AG08396 (cell line): ENCODE measurements around the gene MLST8.
A peak's percentile ranks its signal among the peaks of the same experiment; 100 is the strongest.

Experiments
- DNase-seq: peaks from one replicate; pipeline ENCODE4 v3.0.0; 2012; ENCODE audit warnings: low spot score, mixed read lengths

Gene MLST8

GRCh38 chr16:2209258-2210008, 4.2 kb downstream of the MLST8 start:
- DNase-seq = no peak

DNA sequence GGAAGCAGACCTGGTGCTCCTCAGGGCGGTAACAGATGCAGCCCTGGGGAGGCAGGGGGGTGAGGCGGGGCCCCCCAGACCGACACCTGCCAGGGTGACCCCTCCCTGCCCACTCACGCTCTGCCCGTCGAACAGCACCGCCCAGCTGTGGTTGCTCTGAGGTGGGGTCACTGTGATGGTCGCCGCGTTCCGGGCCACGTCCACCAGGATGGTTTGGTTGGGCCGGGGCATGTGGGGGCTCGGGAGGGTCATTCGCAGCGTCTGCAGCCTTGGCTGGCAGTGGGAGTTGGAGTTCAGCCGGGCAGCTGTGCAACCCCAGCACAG, 4.7 kb downstream of the MLST8 start:
- DNase-seq = no peak

GRCh38 chr16:2210386-2211365, 5.4 kb downstream of the MLST8 start, which contains the start of gene BRICD5:
TSS of gene BRICD5 (minus strand) at chr16:2210863. CDS start at chr16:2210833, 30 bp downstream.
- DNase-seq = no peak

DNA sequence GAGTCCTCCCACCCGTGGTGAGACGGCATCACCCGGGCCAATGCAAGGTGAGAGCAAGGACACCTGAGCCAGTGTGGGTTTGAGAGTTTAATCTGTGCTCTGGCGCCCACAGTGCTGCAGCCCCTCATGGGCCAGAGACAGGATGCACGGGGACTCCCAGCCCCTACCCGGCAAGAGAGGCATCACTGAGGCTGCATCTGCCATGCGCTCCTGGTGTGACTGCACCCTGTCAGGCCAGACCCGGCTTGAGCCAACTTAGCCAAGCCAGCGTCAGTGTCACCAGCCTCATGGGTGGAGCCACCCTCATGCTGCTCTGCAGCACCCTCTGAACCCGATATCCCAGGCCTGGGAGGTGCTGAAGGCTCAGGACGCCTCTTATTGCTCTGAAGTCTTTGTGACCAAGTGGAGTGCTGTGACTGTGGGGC, 6.7 kb downstream of the MLST8 start:
- DNase-seq = no peak

DNA sequence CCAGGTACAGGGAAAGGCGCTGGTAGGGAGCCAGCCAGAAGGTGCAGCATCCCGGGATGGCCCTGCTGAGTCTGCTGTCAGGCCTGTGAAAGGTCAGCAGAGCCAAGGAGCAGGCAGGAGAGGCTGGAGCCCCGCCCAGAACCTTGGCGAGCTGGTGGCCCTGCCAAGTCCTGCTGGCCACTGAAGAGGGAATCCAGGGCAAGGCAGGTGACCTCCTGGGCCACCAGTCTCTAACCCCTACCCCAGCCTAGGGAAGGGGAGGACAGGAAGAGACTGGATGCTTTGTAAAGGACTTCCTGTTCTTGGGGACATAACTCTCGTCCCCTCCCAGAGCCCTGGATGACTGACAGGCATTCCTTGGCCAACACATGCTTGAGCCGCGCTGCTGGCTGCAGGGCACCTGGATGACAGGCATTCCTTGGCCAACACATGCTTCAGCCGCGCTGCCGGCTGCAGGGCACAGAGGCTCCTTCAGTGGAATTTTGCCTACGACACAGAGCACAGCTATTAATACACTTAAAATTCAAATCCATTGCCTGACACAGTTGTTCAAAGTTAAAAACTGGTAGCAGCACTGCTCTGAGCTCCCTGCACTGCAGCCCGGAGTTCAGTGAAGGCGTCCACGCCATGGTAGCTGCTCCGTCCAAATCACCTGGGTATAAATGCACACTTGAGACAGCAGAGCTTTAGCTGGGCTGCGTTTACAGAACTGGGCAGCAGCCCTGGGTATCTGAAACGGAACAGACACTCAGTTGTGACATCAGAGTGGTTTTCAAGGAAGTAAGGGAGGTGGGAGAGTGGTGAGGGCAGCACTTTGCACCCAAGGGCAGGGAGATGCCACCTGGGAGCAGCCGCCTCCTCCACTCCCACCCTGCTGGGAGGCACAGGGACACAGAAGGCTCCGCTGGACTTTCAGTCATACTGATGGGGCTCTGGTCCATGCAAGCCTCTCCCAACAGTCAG, 7.4 kb downstream of the MLST8 start:
- no peak for DNase-seq

- DNase-seq = no peak
These were observed 8.8 kb downstream of the MLST8 start for GRCh38 chr16:2213817-2214718.

DNA sequence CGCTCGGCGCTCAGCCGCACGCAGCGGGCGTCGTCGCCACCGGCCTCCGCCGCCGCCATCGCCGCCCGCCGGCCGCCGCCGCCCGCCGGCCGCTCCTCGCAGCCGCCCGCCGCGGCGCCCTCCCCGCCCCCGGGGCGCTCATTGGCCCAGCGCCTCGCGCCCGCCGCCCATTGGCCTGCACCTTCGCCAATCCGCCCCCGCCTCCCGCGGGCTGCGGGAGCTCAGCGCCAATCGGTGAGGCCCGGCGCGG, 9.4 kb downstream of the MLST8 start, which contains the start of gene PGP:
Gene PGP (minus strand): TSS at position 122 of the 250 bp plus-strand sequence. CDS start 63 bp downstream, at position 59.
- no peak for DNase-seq

GRCh38 chr16:2216330-2216729, 11.1 kb downstream of the MLST8 start:
- DNase-seq = no peak

- peak; percentile 100 for DNase-seq
These were observed 18.1 kb downstream of the MLST8 start, which contains the start of gene E4F1 for GRCh38 chr16:2223221-2223941. TSS of gene E4F1 (plus strand) at chr16:2223591. CDS start at chr16:2223614, 23 bp downstream.

DNA sequence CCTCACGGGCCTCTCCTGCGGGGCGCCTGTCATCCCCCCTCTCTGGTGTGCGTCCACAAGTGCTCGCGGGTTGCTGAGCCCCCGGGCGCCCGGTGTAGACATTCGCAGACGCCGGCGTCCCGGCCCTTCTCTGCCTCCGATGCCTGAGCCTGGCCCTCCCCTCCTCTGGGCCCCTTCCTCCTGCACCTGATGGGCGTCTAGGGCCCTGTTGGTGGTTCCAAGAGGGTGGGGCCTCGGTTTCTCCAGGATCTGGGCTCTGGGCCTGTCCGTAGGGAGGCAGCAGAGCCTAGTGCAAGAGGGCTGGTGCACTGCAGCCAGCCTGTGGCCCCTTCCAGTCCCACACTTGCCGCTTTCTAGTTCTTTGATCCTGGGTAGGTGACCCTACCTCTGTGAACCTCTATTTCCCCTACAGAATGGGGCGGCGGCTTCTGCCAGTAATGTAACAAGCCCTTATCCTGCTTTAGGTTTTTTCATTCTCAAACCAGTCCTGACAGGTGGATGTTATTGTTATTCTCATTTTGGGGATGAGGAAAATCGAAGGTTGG, 18.8 kb downstream of the MLST8 start:
- DNase-seq = peak; percentile 81

DNA sequence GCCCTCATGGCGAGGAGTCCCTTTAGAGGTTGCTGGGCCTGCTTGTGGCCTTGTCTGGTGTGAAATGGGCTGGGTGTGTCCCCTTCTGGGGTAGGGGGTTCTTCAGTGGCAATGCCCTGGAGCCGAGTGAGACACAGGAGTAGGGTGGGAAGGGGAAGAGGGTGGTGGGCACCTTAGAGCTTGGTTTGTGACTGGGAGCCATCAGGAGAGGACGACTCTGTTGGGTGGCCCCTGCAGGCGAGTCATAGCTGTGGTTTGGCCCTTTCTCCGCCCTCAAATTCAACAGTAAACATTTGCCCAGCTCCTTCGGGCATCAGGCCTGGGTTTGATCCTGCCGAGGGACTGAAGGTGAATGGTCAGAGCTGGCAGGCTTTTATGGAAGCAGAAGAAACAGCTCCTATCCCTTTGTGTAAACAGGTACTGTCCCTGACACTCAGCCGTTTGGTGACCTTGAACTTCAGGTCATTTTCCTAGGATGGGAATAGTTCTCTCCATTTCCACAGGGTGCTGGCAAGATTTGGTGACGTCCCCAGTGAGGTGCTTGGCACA, 21.1 kb downstream of the MLST8 start:
- DNase-seq = peak; percentile 53

- DNase-seq = no peak
These were observed 21.7 kb downstream of the MLST8 start for GRCh38 chr16:2226918-2227317.

DNA sequence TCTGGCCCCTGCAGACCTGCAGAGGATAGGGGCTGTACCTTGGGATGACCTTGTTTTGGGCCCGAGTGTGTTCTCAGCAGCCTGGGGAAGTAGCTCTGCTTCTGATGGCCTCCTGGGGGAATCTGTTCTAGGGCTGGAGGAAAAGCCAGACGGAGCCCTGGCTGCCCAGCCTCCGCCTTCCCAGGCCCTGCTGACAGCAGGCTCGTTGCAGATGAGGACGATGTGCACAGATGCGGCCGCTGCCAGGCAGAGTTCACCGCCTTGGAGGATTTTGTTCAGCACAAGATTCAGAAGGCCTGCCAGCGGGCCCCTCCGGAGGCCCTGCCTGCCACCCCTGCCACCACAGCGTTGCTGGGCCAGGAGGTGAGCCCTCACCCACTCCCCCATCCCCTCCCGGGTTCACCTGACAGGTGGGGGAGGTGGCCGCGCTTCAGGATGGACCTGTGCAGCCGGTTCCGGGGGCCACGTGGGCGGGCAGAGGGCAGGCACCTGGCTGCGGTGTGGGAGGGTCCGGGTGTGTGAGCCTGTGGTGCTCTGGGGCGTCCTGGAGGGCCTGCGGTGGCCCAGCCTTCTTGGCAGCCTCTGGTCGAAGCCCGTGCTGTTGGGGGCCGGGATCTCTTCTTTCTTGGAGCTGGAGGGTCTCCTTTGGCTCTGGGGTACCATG, 23.0 kb downstream of the MLST8 start:
- DNase-seq = no peak

GRCh38 chr16:2229091-2229490, 23.8 kb downstream of the MLST8 start:
- no peak for DNase-seq

- DNase-seq = no peak
These were observed 24.5 kb downstream of the MLST8 start for GRCh38 chr16:2229632-2230250.

GRCh38 chr16:2230376-2230775, 25.1 kb downstream of the MLST8 start:
- DNase-seq = no peak

DNA sequence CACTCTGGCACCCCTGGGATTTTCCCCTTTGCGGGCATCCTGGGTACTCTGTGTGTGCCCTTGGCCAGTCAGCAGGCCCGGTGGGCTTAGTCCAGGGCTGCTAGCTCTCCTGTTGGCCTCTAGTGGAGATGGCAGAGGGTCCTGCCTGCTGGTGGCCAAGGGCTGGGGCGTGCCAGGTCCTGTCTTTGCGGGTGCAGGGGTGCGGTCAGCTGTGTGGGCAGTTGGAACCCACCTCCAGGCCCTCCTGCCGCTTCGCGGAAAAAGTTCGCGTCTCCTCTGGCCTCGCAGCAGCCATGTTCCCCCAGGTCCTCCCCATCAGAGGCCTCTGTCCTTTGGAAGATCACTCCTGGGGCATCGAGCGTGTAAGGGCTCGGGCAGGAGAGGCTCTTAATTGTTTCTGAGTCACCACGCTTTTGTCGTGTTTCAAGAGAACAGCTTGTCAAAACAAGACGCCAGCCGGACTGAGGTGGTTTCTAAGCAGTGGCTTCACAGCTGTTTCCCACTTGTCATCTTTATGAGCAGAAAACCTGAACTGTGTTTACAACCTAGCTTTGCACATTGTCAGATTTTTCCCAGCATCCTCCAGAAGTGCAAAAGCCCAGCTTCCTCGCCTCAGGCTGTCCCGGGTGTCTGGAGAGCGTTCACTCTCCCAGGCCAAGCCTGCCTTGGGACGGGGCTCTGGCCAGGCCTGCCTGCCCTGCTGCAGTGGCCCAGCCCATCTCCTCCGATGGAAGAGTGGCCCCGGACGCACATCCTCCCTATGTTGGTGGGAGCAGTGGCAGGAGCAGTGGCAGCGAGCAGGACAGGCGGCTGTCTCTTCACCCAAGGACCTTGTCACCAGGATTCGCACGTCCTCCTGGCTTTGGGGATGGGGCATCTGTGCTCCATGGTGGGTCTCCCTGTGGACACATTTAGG, 26.0 kb downstream of the MLST8 start:
- DNase-seq = no peak
